Neural crest cell (in vitro differentiated cells): Measurements from ENCODE around the gene USP44. TPM values are rescaled to one million over a fixed set of nuclear protein-coding genes. Genes with fewer than 3 reads are reported as not detected.

Experiments used
- DNase-seq: peaks from one replicate; pipeline ENCODE4 v3.0.0; 2021; ENCODE audit warnings: low read depth, mixed read lengths, low spot score
- H3K27ac Mint-ChIP-seq: one replicate; pipeline ENCODE4 v1.8.0; 2021; ENCODE audit warnings: mild to moderate bottlenecking, mixed read lengths; ENCODE audit not compliant: unreplicated experiment
- H3K27me3 Mint-ChIP-seq: 2 replicates; pipeline ENCODE4 v1.8.0; 2021; ENCODE audit warnings: low read depth, mild to moderate bottlenecking, mixed read lengths
- H3K36me3 Mint-ChIP-seq: 2 replicates; pipeline ENCODE4 v1.8.0; 2021; ENCODE audit warnings: low read depth, mild to moderate bottlenecking, mixed read lengths
- H3K4me1 Mint-ChIP-seq: 2 replicates; pipeline ENCODE4 v1.8.0; 2021; ENCODE audit warnings: mixed read lengths
- H3K4me3 Mint-ChIP-seq: one replicate; pipeline ENCODE4 v1.8.0; 2021; ENCODE audit warnings: mild to moderate bottlenecking, mixed read lengths
- H3K9me3 Mint-ChIP-seq: 2 replicates; pipeline ENCODE4 v1.8.0; 2021; ENCODE audit warnings: mixed read lengths
- total RNA-seq: library from RNA; stranded (reverse); gene quantifications from 2 replicates; pipeline ENCODE4 v1.2.1, GENCODE V29; 2021
- TF ChIP-seq, protein P1 (sequence below): fragments of 200-600 bp; sonication (generic); conservative IDR thresholded peaks from 2 replicates; pipeline ENCODE4 v1.5.0; 2021; ENCODE audit warnings: antibody characterized with exemption, mild to moderate bottlenecking

Gene USP44
- total RNA-seq, 1 donor from 2014 or later, result 15.5 TPM

DNA sequence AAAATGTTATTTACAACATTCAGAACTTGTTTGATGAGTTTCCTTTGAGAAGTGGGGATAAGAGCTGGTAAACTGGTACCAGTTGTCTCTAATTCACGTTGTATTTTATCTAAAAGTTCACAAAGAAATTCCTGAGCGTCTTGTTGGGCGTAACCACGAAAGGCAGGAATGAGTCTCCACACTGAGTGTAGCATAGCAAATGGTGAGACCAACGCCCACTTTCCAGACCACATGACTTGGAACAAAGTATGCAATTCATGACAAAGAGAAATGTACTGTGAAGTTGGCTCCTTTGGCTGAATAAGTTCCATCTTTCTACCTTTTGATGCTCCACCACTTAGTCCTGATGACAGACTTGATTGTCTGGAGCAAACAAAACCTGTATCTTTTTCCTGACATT, 18.4 kb downstream of the USP44 start:
- Mint-ChIP-seq H3K9me3 (no peaks in the 10 kb centered on the region), H3K27me3 (no peaks in the 10 kb centered on the region), H3K27ac (no peak overlapping the region), H3K4me3 (no peak overlapping the region), H3K36me3 (peaks cover 2% of the 10 kb centered on the region), H3K4me1 (no peaks in the 10 kb centered on the region)
- no peak for DNase-seq
- TF ChIP-seq, protein P1, sequence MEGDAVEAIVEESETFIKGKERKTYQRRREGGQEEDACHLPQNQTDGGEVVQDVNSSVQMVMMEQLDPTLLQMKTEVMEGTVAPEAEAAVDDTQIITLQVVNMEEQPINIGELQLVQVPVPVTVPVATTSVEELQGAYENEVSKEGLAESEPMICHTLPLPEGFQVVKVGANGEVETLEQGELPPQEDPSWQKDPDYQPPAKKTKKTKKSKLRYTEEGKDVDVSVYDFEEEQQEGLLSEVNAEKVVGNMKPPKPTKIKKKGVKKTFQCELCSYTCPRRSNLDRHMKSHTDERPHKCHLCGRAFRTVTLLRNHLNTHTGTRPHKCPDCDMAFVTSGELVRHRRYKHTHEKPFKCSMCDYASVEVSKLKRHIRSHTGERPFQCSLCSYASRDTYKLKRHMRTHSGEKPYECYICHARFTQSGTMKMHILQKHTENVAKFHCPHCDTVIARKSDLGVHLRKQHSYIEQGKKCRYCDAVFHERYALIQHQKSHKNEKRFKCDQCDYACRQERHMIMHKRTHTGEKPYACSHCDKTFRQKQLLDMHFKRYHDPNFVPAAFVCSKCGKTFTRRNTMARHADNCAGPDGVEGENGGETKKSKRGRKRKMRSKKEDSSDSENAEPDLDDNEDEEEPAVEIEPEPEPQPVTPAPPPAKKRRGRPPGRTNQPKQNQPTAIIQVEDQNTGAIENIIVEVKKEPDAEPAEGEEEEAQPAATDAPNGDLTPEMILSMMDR, result no peak

DNA sequence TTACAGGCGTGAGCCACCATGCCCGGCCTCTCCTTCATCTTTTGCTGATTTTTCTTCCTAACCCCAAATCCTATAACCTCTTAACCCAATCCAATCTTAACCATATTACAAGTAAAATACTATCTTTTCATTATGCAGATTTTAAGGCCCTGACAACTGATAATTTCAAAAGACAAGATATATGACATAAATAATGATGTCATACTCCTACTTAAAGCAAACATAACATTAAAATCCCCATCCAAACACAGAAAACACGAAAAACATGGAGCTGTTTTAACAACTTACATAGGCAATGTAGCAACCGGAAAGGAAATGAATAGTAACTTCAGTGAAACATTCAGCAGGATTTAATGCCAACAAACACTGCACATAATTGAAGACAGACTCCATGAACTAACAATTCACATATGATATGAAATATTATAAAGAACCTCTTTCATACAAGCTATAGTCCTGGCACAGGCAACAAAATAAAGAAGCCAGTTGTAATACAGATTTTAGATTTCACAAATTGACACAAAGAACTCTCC, 21.5 kb downstream of the USP44 start:
- Mint-ChIP-seq H3K9me3 (no peaks in the 10 kb centered on the region), H3K27ac (no peak overlapping the region), H3K36me3 (peaks cover 2% of the 10 kb centered on the region), H3K4me1 (no peaks in the 10 kb centered on the region), H3K27me3 (no peaks in the 10 kb centered on the region), H3K4me3 (no peak overlapping the region)
- DNase-seq, result no peak
- TF ChIP-seq, protein P1, result no peak

DNA sequence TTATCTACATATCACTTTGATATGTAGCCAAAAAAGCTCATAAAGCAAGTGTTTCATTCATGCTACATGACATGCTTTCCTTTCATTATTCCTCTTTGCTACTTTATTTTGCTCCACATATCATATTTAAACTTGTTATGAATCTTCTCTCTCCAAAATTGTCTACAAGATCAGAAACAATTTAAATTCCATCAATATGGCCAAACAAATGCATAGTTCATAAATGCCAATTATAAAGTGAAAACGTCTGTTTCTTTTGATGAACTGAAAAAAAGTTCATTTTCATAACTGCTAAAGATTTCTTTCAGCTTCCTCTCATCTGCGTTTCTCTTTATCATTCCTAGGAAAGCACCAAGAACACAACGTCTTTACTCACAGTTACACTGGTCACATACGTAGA, 22.8 kb downstream of the USP44 start:
- no peak overlapping the region for H3K4me3 Mint-ChIP-seq
- H3K27me3 Mint-ChIP-seq, result no peaks in the 10 kb centered on the region
- DNase-seq, result no peak
- peaks cover 2% of the 10 kb centered on the region for H3K36me3 Mint-ChIP-seq
- H3K9me3 Mint-ChIP-seq, result no peaks in the 10 kb centered on the region
- H3K4me1 Mint-ChIP-seq, result no peaks in the 10 kb centered on the region
- H3K27ac Mint-ChIP-seq, result no peak overlapping the region
- TF ChIP-seq, protein P1, result no peak

DNA sequence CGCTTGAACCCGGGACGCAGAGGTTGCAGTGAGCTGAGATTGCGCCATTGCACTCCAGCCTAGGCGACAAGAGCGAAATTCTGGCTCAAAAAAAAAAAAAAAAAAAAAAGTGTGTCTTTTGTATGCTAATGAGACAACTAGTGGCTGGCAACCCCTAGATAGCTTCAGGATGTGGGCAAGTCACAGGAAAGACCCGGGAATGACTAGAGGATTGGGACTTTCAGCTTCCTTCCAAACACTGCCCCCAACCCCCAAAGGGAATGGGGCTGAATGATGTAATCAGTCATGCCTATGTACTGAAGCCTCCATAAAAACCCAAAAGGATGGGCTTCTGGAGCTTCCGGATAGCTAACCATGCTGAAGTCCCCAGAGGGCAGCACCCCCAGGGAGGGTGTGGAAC, 28.6 kb downstream of the USP44 start:
- no peaks in the 10 kb centered on the region for H3K36me3 Mint-ChIP-seq
- DNase-seq, result no peak

DNA sequence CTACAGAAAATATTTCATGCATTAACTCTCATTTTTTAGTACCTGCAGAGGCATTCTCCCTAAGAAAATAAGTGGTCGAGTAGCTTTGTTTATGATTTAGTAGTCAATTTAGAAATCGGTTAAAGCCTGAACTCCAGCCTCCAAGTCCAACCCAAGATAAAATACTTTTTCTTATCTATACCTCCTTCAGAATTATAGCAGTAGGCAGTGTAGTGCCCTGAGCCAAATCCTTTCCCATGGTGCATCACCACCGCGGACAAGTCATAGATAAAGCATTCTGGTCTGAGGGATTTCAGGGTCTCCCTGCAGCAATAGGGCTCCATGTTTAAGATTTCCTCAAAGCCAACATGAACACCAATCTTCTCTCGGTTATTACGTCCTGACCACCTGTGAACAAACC, 30.5 kb downstream of the USP44 start:
- no peak overlapping the region for H3K4me3 Mint-ChIP-seq
- H3K36me3 Mint-ChIP-seq, result no peaks in the 10 kb centered on the region
- TF ChIP-seq, protein P1, result no peak
- H3K4me1 Mint-ChIP-seq, result no peaks in the 10 kb centered on the region
- no peak for DNase-seq
- H3K27ac Mint-ChIP-seq, result no peak overlapping the region
- H3K27me3 Mint-ChIP-seq, result no peaks in the 10 kb centered on the region
- H3K9me3 Mint-ChIP-seq, result no peaks in the 10 kb centered on the region

More for the DNA sequence above, 28.6 kb downstream of the USP44 start:
- Mint-ChIP-seq H3K4me3 (no peak overlapping the region), H3K27ac (no peak overlapping the region), H3K9me3 (no peaks in the 10 kb centered on the region), H3K4me1 (no peaks in the 10 kb centered on the region), H3K27me3 (no peaks in the 10 kb centered on the region)
- TF ChIP-seq, protein P1, result no peak
